GM18517 (cell line): ENCODE data around the gene BCO1.

ENCODE experiments used
- ATAC-seq: cut with Tn5 transposase; IDR thresholded peaks from one replicate; pipeline ENCODE4 v1.9.1; 2021; ENCODE audit warnings: mild to moderate bottlenecking, moderate library complexity; ENCODE audit not compliant: unreplicated experiment

Gene BCO1

GRCh38 chr16:81231014-81231413, 7.5 kb upstream of the BCO1 start:
- ATAC-seq = no peak

- ATAC-seq = no peak
Measured at GRCh38 chr16:81232740-81233367, 5.6 kb upstream of the BCO1 start.

GRCh38 chr16:81237282-81237681, 1.2 kb upstream of the BCO1 start:
- ATAC-seq = no peak

- ATAC-seq = no peak
Measured at GRCh38 chr16:81237942-81238295, 570 bp upstream of the BCO1 start.

- no peak for ATAC-seq
Measured at GRCh38 chr16:81239367-81240121, 1.1 kb downstream of the BCO1 start.

GRCh38 chr16:81241706-81242105, 3.2 kb downstream of the BCO1 start:
- ATAC-seq = no peak

GRCh38 chr16:81242977-81243618, 4.6 kb downstream of the BCO1 start:
- no peak for ATAC-seq

- ATAC-seq = no peak
Measured at GRCh38 chr16:81243942-81244341, 5.5 kb downstream of the BCO1 start.

- ATAC-seq = no peak
Measured at GRCh38 chr16:81251871-81252270, 13.4 kb downstream of the BCO1 start.

GRCh38 chr16:81253141-81253540, 14.7 kb downstream of the BCO1 start:
- no peak for ATAC-seq

GRCh38 chr16:81254922-81255526, 16.5 kb downstream of the BCO1 start:
- ATAC-seq = no peak

- ATAC-seq = no peak
Measured at GRCh38 chr16:81259916-81260315, 21.4 kb downstream of the BCO1 start.

- no peak for ATAC-seq
Measured at GRCh38 chr16:81261049-81261648, 22.7 kb downstream of the BCO1 start.

- ATAC-seq = no peak
Measured at GRCh38 chr16:81263470-81264220, 25.2 kb downstream of the BCO1 start.

GRCh38 chr16:81264386-81264785, 25.9 kb downstream of the BCO1 start:
- no peak for ATAC-seq

- no peak for ATAC-seq
Measured at GRCh38 chr16:81265052-81265451, 26.6 kb downstream of the BCO1 start.

GRCh38 chr16:81265658-81266451, 27.4 kb downstream of the BCO1 start:
- no peak for ATAC-seq

GRCh38 chr16:81266680-81267095, 28.2 kb downstream of the BCO1 start:
- no peak for ATAC-seq

- no peak for ATAC-seq
Measured at GRCh38 chr16:81268509-81268908, 30.0 kb downstream of the BCO1 start.
